Suprapubic skin (tissue), 3 donors: ENCODE measurements around the gene EGLN1.
"Not testable (repeated sequence)": the region's sequence is repeated elsewhere in the genome, so short reads cannot be mapped to it uniquely, and the experiment has no call there.

Experiments
- POLR2A ChIP-seq, 2 donors: fragments of 450-650 bp; IDR thresholded peaks; one replicate each; pipeline ENCODE4 v1.6.1; 2017; ENCODE audit warnings: antibody characterized with exemption in 2 of 2, mild to moderate bottlenecking in 2 of 2, moderate library complexity in 2 of 2
- TF ChIP-seq, protein P1 (sequence below), 2 donors: fragments of 200-600 bp in 1 of 2; fragments of 450-650 bp in 1 of 2; sonication (generic) in 1 of 2; IDR thresholded peaks; one replicate each; pipeline ENCODE4 v1.5.1; 2016 to 2019; ENCODE audit warnings: antibody characterized with exemption in 2 of 2, mild to moderate bottlenecking in 1 of 2, moderate library complexity in 1 of 2

DNA sequence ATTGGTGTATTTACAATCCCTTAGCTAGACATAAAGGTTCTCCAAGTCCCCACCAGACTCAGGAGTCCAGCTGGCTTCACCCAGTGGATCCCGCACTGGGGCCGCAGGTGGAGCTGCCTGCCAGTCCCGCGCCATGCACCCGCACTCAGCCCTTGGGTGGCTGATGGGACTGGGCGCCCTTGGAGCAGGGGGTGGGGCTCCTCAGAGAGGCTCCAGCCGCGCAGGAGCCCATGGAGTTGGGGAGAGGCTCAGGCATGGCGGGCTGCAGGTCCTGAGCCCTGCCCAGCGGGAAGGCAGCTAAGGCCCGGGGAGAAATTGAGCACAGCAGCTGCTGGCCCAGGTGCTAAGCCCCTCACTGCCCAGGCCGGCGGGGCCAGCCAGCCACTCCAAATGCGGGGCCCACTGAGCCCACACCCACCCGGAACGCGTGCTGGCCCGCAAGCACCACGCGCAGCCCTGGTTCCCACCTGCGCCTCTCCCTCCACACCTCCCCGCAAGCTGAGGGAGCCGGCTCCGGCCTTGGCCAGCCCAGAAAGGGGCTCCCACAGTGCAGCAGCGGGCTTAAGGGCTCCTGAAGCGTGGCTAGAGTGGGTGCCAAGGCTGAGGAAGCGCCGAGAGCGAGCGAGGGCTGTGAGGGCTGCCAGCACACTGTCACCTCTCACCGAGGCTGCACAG lies 8.7 kb upstream of the EGLN1 start:
- not testable (repeated sequence) for TF ChIP-seq POLR2A (IDR thresholded peaks at IDR 0.05)
- TF ChIP-seq, protein P1, sequence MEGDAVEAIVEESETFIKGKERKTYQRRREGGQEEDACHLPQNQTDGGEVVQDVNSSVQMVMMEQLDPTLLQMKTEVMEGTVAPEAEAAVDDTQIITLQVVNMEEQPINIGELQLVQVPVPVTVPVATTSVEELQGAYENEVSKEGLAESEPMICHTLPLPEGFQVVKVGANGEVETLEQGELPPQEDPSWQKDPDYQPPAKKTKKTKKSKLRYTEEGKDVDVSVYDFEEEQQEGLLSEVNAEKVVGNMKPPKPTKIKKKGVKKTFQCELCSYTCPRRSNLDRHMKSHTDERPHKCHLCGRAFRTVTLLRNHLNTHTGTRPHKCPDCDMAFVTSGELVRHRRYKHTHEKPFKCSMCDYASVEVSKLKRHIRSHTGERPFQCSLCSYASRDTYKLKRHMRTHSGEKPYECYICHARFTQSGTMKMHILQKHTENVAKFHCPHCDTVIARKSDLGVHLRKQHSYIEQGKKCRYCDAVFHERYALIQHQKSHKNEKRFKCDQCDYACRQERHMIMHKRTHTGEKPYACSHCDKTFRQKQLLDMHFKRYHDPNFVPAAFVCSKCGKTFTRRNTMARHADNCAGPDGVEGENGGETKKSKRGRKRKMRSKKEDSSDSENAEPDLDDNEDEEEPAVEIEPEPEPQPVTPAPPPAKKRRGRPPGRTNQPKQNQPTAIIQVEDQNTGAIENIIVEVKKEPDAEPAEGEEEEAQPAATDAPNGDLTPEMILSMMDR (IDR thresholded peaks at IDR 0.05), result not testable (repeated sequence)
